KOPT-K1 (cell line): Measurements from ENCODE around the gene CYREN.
"Not testable (repeated sequence)": the region's sequence is repeated elsewhere in the genome, so short reads cannot be mapped to it uniquely, and the experiment has no call there.

Source experiments
- H3K27ac ChIP-seq: fragments of 200-600 bp; sonication (generic); 2 replicates; pipeline ENCODE4 v1.5.1; 2016; ENCODE audit warnings: antibody characterized with exemption, mild to moderate bottlenecking, low read depth, low read length; ENCODE audit not compliant: poor library complexity, severe bottlenecking
- H3K36me3 ChIP-seq: fragments of 200-600 bp; sonication (generic); 2 replicates; pipeline ENCODE4 v1.5.1; 2017; ENCODE audit warnings: antibody characterized with exemption, mild to moderate bottlenecking, low read length, moderate library complexity; ENCODE audit not compliant: insufficient read depth
- H3K9me3 ChIP-seq: fragments of 200-600 bp; sonication (generic); 2 replicates; pipeline ENCODE4 v1.5.1; 2017; ENCODE audit warnings: antibody characterized with exemption, low read length, mild to moderate bottlenecking; ENCODE audit not compliant: insufficient read depth, poor library complexity, severe bottlenecking

Gene CYREN

DNA sequence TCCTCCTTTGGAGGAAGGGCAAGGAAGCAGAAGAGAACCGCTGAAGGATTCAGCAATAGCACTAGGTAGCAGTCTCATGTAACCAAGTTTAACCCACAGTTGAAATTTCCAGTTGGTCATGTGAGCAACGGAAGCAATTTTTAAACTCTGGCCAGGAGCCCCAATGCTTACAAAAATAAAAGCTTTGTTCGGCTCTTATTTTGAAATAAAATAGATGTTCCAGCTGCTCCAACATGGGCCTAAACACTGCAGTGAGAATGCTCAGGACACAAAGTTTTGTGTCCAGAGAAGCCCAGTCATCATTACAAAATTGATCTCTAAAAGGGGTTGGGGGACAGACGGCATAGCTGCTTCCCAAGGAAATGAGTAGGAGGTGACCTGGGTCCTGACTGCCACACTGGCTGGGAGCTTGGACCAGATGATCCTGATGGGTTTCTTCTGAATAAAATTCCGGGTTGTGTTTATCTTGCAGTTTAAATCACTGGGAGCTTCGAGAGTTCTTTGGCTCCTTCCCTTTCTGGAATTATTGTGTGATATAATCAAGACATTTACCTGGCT lies 23.1 kb downstream of the CYREN start:
- H3K36me3 ChIP-seq: no peaks in the 10 kb centered on the region
- no peaks in the 10 kb centered on the region for H3K9me3 ChIP-seq
- H3K27ac ChIP-seq: peak overlapping the region; percentile 50

DNA sequence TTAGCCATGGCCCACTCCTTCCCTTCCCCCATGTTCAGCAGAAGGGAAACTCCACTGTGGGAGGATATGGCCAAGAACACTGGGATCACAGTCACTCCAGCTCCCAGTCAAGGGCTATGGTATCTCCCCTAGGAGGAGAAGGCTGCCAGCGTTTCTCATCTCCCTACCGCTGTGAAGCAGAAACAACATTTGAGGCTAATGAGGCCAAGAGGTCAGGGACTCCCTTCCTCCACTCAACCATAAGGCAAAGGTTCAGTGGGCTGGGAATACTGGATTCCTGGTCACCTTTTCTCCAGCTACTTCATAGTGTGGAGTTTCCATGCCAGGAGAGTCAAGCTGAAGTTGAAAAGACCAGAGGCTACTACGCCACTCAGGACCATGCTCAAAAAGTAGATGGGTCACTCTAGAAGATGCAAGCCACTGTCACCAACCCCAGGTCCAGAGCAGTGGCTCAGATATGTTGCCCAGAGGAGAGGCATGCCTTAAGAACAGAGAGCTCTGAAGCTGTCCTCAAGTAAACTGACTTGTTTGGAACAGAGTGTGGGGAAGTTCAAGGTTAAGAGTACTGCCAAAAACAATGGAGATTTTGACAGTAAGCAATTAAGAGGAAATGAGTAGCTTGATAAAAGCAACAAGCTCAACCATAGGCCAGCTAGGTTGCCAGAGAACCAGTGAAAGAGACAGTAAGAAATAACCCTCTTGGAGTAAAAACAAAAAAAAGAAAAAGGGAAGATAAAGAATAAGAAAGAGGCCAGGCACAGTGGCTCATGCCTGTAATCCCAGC lies 26.4 kb downstream of the CYREN start:
- Histone ChIP-seq H3K36me3 (no peaks in the 10 kb centered on the region), H3K27ac (no peak overlapping the region), H3K9me3 (no peaks in the 10 kb centered on the region)

DNA sequence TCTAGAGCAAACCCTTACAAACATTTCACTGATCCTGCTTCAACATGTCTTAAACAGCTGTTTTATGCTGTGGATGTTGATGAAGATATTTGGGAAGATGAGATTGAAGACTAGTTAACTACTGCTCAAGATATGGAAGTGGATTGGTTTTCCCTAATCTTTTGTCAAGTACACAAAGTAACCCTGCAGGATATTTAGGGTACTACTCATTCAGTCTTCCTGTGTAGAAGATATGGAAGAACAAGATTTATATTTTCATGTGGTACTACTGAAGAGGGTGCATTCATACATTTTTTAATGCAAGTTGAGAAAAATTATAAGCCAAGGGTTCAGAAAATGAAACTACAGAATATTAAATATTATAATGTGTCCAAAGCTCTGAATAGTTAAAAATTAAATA lies 40.9 kb downstream of the CYREN start:
- no peaks in the 10 kb centered on the region for H3K36me3 ChIP-seq
- no peak overlapping the region for H3K27ac ChIP-seq
- H3K9me3 ChIP-seq: peaks cover 14% of the 10 kb centered on the region

DNA sequence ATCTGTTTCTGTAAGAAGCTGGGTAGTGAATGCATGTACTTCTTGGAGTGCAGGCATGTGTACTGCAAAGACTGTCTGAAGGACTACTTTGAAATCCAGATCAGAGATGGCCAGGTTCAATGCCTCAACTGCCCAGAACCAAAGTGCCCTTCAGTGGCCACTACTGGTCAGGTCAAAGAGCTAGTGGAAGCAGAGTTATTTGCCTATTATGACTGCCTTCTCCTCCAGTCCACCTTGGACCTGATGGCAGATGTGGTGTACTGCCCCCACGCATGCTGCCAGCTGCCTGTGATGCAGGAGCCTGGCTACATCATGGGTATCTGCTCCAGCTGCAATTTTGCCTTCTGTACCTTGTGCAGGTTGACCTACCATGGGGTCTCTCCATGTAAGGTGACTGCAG lies 41.6 kb downstream of the CYREN start:
- Histone ChIP-seq H3K36me3 (no peaks in the 10 kb centered on the region), H3K27ac (no peak overlapping the region), H3K9me3 (peaks cover 14% of the 10 kb centered on the region)

DNA sequence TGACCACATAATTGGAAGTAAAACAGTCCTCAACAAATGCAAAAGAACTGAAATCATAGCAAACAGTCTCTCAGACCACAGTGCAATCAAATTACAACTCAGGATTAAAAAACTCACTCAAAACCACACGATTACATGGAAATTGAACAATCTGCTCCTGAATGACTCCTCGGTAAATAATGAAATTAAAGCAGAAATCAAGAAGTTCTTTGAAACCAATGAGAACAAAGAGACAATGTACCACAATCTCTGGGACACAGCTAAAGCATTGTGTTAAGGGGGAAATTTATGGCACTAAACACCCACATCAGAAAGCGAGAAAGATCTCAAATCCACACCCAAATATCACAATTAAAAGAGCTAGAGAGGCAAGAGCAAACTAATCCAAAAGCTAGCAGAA lies 45.9 kb downstream of the CYREN start:
- not testable (repeated sequence) for H3K36me3 ChIP-seq, H3K27ac ChIP-seq, H3K9me3 ChIP-seq

DNA sequence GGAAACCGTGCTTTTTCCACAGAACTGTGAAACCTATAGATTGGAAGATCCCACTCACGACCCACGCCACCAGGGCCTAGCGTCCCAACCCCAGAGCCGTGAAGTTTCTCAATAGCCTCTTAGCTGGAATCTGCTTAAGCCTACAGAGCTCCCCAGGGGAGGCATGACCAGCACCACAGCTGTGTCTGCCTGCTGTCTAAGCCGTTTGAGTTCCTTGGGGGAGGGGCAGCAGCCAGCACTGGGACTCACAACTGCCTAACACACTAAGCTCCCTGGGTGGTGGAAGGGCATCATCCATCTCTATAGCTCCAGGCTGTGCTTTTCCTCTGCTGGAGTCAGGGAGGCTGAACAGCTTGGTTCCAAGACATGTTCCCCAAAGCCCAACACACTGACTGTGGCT lies 48.6 kb downstream of the CYREN start:
- no peaks in the 10 kb centered on the region for H3K9me3 ChIP-seq
- no peaks in the 10 kb centered on the region for H3K36me3 ChIP-seq
- no peak overlapping the region for H3K27ac ChIP-seq

DNA sequence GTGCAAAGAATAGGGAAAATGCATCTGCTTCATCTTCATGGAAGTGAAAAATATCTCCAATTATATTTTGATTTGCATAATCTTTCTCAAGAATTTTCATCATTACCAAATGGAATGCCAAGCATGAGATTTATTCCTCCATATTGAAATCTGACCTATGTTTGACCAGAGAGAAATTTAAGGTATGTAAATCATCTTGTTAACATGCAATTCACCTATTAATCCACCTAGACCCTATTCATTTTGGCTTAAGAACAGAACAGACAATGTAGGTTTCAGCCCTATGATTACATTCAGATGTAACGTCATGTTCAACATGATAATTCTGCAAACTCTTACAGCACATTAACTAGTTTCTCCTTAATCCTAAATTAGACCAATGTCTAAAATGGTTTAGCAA lies 53.4 kb downstream of the CYREN start:
- no peaks in the 10 kb centered on the region for H3K36me3 ChIP-seq
- H3K27ac ChIP-seq: no peak overlapping the region
- H3K9me3 ChIP-seq: no peaks in the 10 kb centered on the region
